Right lobe of liver (tissue), 4 donors: ENCODE measurements around the gene HOXD3.

Experiments
- CTCF ChIP-seq, 4 donors: fragments of 200-600 bp in 3 of 4; fragments of 450-650 bp in 1 of 4; IDR thresholded peaks; one replicate each; pipeline versions ENCODE4 v1.5.1 to v1.8.0; 2016 to 2022; ENCODE audit warnings: antibody characterized with exemption in 4 of 4, mild to moderate bottlenecking in 2 of 4
- POLR2A ChIP-seq: fragments of 450-650 bp; IDR thresholded peaks from one replicate; pipeline ENCODE4 v1.6.1; 2017; ENCODE audit warnings: antibody characterized with exemption, mild to moderate bottlenecking
- donor health status: DM: no; HTN: no; CAD: no.
- donor health status: DM: no; HTN: no; CAD: no.
- donor health status: DM: no; HTN: yes; CAD: no.

DNA sequence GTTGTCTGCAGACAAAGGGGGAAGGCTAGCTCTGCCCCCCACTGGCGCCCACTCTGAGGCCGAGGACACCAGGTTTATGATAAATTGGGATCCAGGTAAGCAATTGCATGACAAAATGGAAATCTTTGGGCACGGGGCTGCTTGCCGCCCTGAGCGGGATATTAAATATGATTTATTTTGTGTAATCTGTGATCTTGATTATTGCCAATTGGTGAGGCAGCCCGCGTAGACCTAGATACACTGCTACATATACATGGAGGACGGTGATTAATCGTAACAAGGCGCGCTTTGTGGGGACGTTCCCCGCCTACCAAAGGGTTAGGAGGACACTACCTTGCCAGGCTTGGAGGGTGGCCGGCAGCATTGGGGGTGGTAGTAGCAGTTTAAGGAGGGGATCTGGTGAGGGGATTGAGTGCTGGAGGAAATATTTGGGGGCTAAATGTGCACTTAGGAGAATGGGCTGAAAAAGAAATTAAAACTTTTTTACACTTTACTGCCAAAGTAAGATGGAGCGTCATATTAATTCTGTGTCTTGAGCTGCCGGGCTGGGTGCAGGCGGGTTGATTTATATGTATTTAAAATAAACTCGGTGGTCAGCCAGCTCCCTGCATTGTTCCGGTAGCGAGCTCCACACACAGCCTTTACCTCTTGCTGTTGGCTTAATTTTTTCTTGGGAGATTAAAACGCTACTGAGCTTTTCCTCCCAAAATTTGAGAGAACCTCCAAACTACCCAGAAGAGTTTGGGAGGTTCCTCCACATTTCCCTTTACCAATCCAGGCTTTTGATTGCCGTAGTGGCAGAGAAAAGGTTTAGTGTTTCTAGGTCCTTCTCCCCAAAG is 4.1 kb downstream of the HOXD3 start:
- TF ChIP-seq CTCF (IDR thresholded peaks at IDR 0.05) (no peak), POLR2A (no peak)
